NCI-H1436 treated with DMSO at 0.1 percent for 48 hours (cell line): ENCODE results near the gene ADGRL4.
"Not testable (repeated sequence)": the region's sequence is repeated elsewhere in the genome, so short reads cannot be mapped to it uniquely, and the experiment has no call there.

Source experiments
- DNase-seq: peaks from one replicate; lab custom pipeline; 2025; lab: John Stamatoyannopoulos, UW

The ADGRL4 gene

DNA sequence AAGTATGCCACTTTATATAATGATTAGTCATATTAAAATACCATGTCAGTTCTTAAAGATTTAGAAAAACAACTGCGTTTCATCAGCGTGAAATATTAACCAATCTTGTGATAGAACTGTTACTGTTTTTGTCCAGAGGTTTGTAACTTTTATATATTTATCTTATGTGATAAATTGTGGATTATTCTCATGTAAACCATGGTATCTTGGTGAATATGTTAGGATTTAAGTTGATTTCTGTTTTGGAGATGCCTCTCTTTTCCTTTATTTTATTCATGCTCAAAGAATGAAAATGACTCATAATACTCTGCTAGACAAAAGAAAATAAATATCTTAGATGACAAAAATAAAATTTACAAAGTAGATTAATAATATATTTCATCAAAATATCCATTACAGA, 88.4 kb downstream of the ADGRL4 start:
- DNase-seq, result no peak

DNA sequence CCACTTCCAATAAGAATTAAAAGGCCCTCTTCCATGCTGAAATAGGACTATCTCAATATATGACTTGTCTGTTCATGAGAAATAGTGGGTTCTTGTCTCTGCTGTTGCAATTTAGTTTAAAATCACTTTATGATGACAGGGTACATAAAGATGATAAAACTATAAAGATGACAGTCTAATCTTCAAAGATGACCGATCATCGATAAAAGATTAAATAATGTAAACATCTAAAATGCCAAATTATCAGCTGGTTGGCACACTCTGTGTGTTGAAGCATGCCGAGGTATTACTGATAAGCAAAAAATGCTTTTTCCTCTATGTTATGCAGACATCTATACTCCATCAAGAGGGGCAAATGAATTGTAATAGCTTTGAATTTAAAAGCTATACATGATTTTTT, 89.5 kb downstream of the ADGRL4 start:
- DNase-seq, result no peak

GRCh38 chr1:78913950-78914349, 92.6 kb downstream of the ADGRL4 start:
- DNase-seq, result no peak

- DNase-seq, result no peak
Observed at GRCh38 chr1:78911956-78912880, 94.3 kb downstream of the ADGRL4 start.

DNA sequence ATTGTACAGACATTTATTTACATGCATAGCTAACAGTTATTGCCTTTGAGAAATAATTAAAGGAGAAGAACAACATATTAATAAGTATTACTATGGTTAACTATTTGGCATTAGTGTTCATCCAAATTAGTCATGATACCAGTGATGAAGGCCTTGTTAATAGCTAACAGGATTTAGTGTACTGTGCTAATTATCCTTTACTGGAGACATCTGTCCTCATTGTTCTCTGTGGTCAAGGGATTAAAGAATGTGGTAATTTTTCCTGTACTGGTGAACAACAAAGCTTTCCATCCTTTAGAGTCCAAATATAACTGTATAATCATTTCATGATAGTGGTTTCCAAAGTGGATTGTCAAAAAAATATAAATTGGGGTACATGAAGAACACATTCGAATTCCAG, 103.9 kb downstream of the ADGRL4 start:
- DNase-seq, result no peak

GRCh38 chr1:78894811-78895210, 111.7 kb downstream of the ADGRL4 start:
- no peak for DNase-seq

- no peak for DNase-seq
Observed at GRCh38 chr1:78892260-78892840, 114.2 kb downstream of the ADGRL4 start.

DNA sequence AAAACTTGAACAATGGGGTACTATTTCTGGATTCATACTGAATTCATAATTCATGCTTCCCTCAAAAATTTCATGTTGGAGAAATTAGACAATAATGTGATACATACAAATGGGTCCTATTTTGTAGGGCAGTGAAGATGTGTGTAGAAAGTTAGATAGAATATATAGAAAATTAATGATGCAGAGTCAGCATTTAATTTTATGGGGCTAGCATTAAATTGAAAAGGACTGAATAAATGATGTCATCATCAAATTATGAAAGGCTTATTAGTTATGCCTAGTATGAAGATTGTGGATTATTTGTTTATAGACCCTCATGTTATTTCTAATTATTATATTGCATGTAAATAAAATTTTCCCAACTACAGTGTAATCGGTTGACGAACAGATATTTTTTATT, 119.1 kb downstream of the ADGRL4 start:
- no peak for DNase-seq

GRCh38 chr1:78884685-78885452, 121.7 kb downstream of the ADGRL4 start:
- no peak for DNase-seq

GRCh38 chr1:78880223-78880622, 126.3 kb downstream of the ADGRL4 start:
- no peak for DNase-seq

GRCh38 chr1:78875986-78876385, 130.5 kb downstream of the ADGRL4 start:
- not testable (repeated sequence) for DNase-seq

- DNase-seq, result not testable (repeated sequence)
Observed at GRCh38 chr1:78872801-78873200, 133.7 kb downstream of the ADGRL4 start.

- DNase-seq, result no peak
Observed at GRCh38 chr1:78871249-78871648, 135.3 kb downstream of the ADGRL4 start.

DNA sequence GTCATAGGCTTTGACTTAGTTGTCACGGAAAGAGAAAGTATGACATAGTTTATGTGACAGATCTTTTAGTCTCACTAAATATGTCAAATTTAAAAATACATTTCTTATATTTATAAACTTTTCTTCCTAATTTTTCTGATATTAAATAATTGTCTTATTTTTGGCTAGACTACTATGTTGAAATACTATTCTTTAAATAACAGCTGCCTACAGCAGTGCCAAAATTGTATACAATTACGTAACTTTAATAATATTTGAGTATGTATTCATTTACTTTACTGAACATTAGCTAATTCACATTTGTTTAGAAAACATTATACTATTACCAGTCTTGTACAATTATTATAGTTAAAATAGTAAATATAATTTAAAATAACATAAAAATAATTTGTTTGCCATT, 137.4 kb downstream of the ADGRL4 start:
- DNase-seq, result no peak

GRCh38 chr1:78864175-78864574, 142.4 kb downstream of the ADGRL4 start:
- no peak for DNase-seq

DNA sequence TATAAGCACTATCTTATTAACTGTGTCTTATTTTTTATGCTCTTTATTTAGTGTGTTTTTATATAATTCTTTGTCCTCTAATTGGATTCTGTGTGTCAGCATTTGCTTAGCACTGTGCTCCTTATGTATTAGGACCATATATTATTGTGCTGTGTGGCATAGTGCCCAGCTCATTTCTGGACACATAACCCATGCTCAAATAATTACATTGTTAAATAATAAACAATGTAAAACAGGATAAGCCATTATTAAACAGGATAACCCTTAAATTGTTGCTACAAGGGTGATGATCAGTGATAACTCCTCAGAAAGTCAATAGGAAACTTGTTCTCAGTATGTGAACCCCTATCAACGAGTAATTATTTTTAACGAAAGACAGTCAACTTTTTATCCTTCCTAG, 150.4 kb downstream of the ADGRL4 start:
- no peak for DNase-seq

- no peak for DNase-seq
Observed at GRCh38 chr1:78855258-78855657, 151.3 kb downstream of the ADGRL4 start.

- no peak for DNase-seq
Observed at GRCh38 chr1:78854556-78854955, 152.0 kb downstream of the ADGRL4 start.

DNA sequence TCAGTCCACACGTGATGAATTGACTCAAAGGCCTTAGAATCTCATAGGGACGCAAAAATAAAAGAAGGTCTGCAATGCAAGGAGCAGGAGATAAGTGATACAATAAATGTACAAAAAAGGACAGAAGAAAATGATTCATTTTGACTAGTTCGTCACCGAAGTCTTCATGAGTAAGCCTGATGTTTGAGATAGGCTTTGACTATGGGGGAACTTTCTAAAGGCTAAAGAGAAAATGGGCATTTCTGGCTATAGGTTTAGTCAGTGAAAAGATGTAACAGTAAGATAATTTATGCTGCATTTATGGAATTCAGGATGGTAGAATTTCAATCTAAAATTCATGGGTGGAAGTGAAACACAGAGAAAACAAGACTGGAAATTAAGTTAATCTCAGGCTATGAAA, 163.0 kb downstream of the ADGRL4 start:
- no peak for DNase-seq

DNA sequence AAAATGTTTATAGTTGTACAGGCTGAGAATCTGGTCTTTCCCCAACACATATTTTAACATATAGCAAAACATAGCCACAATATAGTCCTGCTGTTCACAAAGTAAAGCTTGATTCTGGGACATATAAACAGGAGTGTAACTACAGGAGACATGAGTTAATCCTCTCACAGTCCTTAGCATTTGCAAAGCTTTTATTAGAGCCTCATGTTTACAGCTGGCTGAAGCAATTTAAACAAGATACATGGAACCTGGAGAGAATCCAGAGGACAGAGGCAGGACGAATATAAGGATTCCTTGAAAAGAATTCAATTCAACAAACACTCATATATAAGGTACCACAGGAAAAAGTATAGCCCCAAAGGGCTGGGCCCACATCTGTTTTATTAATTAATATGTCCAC, 163.4 kb downstream of the ADGRL4 start:
- DNase-seq, result no peak

DNA sequence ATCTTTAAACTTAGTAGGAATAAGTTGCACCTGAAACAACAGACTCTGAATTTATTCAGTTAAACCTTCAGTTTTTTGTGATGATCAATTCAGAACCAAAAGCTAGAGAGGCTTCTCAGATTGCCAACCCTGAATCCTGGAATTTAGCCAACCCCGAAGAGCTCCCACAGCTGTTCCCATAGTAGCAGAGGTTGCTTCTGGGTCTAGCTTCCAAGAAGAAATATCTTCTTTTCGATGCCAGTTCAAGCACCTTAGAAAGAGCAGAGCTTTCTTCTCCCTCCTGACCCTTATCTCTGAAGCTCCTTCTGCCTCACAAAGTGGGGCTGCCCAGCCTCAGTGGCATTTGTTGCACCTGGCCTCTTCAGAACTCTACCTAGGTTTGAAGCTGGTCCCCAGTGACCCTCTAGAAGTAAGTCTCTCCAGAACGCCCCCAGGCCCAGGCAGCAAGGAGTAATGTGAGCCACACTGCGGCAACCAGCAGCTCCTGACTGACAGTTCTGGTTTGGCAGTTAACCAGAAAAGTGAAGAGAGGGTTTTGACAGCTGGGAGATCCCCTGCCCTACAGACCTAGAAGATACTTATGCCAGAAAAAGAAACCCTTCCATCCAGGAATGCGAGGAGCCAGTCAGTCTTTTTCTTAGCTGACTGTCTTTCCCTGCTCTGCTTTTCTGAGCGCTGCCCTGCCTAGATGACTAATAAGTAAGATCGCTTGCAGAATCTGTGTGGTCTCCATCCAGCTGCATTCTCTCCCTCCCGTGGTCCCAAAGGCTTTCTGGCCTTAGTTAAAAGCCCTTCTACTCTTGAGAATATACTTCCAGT, 165.9 kb downstream of the ADGRL4 start:
- DNase-seq, result no peak
